ENCODE measurements around the gene TRMT1L.

TRMT1L gene

DNA sequence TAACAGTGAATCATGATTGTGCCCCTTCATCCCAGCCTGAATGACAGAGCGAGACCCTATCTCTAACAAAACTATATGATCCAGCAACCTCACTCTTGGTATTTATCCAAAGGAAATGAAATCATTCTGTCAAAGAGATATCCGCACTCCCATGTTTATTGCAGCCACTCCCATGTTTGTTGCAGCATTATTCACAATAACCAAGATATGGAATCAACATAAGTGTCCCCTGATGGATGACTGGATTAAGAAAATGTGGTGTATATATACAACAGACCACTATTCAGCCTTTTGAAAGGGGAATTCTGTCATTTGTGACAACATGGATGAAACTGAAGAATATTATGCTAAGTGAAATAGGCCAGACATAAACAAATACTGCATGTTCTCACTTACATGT, 44.4 kb downstream of the TRMT1L start:
- DNase-seq (ENCODE audit: extremely low read depth in 1 of 2, low read depth in 1 of 2), result no peak

DNA sequence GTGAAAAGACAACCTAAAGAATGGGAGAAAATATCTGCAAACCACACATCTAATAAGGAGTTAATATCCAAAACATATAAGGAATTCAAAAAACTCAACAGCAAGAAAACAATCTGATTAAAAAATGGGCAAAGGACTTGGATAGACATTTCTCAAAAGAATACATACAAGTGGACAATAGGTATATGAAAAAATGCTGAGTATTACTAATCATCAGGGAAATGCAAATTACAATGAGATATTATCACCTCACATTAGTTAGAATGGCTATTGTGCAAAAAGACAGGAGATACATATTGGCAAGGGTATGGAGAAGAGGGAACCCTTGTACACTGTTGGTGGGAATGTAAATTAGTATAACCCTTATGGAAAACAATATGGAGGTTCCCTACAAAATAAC, 44.9 kb downstream of the TRMT1L start:
- DNase-seq (ENCODE audit: extremely low read depth in 1 of 2, low read depth in 1 of 2), result no peak

DNA sequence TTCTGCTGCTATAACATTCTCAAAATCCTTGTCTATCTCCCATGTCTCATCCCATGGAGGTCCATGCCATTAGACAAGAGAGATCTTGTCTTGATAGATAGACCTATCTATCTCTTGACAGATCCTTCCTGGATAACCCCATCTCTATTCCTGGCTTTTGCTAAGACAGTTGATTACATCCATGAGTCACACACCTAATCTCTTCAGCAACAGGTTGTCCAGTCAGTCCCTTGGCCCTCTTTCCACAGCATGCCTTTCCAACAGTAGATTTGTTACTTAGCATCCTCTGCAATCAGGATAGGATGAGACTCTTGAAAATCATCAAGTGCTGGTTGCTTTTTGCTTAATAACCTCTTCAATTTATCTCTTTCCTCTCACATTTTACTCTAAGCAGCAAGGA, 46.6 kb downstream of the TRMT1L start:
- no peak for DNase-seq (ENCODE audit: extremely low read depth in 1 of 2, low read depth in 1 of 2)

DNA sequence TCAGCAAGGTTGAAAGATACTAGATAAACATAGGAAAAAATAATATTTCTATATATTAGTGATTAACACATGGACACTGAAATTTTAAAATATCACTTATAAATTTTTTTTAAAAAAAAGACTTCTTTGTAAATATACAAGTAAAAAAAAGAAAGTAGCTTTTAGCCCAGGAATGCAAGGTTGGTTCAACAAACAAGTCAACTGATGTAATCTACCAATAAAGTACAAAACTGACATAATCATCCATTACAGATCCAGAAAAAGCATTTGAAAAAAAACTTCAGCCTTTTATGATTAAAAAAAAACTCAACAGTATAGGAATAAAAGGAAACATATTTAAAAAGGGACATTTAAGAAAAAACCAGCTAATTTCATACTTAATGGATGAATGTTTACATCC, 48.4 kb downstream of the TRMT1L start:
- DNase-seq (ENCODE audit: extremely low read depth in 1 of 2, low read depth in 1 of 2), result no peak

DNA sequence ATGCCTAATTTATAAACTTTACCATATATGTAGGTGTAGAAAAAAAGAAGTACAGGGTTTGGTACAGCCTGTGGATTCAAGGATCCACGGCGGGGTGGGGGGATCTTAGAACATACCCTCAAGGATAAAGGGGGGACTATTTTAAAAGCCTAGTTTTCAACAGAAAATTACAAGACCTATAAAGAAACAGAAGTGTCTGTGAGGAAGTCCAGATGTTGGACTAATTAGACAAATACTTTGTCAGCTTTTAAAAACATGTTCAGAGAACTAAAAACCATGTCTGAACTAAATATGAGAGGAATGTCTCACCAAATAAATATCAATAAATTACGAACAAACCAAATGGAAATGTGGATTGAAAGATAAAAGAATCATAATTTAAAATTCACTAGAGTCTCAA, 51.6 kb downstream of the TRMT1L start:
- no peak for DNase-seq (ENCODE audit: extremely low read depth in 1 of 2, low read depth in 1 of 2)

DNA sequence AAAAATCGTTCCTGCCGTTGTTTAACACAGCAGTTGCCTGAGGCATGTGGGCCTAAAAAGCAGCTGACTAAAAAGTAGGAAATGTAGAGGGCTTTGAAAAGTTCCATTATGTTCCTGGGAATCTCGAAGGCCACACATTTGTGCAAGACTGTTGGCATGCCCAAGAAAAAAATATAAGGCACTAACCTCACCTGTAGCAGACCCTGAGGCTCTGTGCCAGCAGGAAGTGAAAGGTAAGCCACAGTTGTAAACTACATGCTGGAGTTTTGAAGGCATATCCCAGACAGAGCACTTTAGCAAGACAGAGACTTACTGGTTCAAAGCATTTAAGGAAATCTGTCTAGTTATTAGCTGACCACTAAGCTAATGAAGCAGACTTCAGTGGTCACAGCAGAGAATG, 52.7 kb downstream of the TRMT1L start:
- DNase-seq (ENCODE audit: extremely low read depth in 1 of 2, low read depth in 1 of 2), result no peak

DNA sequence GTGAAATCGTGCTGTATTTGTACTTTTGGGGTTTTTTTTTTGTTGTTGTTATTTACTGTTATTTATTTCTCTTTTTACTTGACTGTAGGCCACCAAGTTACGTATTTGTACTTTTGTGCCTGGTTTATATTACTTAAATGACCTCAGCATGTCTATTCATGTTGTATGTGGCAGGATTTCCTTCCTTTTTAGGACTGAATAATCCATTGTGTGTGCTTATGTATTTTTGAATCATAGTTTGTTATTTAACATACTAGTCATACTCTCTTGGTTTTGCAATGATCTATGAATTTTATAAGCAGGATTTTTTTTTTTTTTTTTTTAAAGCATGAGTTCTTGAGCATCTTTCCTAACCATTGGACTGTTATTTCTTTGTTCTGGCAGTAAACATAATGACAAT, 60.2 kb downstream of the TRMT1L start:
- DNase-seq (ENCODE audit: extremely low read depth in 1 of 2, low read depth in 1 of 2), result no peak

DNA sequence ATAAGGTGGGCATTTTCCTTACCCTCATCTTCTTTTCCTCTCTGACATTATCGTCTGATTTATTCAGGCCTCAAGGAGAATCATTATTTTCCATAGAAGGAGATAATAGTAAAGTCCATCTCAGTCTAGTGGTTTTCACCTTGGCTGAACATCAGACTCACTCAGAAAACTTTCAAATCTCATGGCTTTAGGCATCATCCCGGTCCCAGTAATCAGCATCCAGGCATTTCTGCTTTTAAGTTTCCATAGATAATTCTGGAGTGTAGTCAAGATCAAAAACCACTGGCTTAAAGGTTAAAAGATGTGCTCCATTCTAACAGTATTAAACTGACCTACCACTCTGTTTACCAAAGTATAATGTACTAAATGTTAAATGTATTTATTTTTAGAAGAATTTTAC, 62.0 kb downstream of the TRMT1L start:
- no peak for DNase-seq (ENCODE audit: extremely low read depth in 1 of 2, low read depth in 1 of 2)

DNA sequence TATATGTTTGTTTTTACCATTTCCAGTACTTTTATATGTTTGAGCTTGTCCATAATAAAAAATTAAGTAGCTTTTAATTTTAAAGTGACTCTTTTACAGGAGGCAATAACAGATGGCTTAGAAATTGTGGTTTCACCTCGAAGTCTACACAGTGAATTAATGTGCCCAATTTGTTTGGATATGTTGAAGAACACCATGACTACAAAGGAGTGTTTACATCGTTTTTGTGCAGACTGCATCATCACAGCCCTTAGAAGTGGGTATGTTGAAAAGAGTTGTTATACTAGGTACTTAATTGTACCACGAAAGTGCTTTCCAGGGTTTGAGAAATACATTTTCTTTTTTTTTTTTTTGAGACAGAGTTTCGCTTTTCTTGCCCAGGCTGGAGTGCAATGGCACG, 65.3 kb downstream of the TRMT1L start:
- no peak for DNase-seq (ENCODE audit: extremely low read depth in 1 of 2, low read depth in 1 of 2)

DNA sequence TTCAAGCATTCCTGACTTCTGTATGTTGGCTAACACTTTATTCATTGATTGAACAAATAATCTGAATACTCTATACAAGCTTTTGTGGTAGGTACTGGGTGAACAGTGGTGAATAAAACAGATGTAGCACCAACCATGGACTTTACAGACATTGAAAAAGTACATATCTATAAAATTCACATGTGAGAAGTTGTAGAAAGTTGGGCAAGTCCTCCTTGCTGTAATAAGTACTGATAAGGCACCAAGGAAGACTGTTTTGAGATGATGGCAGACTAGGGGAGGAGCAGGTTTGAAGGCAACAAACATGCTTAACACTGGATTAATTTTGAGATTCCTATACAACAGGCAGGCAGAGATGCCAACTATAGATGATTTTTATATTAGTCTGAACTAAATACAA, 69.0 kb downstream of the TRMT1L start:
- no peak for DNase-seq (ENCODE audit: extremely low read depth in 1 of 2, low read depth in 1 of 2)

DNA sequence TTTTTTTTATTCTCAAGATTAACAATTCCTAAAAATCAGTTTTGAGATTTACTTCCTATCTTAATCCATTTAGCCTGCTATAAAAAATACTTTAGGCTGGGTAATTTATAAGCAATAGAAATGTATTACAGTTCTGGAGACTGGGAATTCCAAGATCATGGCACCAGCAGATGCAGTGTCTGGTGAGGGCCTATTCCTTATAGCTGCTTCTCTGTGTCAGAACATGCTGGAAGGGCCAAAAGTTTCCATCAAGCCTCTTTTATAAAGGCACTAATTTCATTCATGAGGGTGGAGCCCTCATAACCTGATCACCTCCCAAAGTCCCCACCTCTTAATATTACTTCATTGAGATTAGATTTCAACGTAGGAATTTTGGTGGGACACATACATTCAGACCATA, 69.7 kb downstream of the TRMT1L start:
- DNase-seq (ENCODE audit: extremely low read depth in 1 of 2, low read depth in 1 of 2), result no peak

DNA sequence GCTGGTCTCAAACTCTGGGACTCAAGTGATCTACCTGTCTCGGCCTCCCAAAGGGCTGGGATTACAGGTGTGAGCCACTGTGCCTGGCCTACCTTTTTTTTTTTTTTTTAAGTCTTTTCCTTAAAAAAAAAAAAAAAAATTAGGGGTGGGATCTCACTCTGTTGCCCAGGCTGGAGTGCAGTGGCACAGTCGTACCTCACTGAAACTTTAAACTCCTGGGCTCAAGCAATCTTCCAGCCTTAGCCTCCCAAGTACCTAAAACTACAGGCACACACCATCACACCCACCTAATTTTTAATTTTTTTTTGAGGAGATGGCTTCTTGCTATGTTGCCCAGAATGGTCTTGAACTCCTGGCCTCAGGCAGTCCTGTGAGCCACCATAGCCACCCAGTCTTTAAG, 72.9 kb downstream of the TRMT1L start:
- no peak for DNase-seq (ENCODE audit: extremely low read depth in 1 of 2, low read depth in 1 of 2)

DNA sequence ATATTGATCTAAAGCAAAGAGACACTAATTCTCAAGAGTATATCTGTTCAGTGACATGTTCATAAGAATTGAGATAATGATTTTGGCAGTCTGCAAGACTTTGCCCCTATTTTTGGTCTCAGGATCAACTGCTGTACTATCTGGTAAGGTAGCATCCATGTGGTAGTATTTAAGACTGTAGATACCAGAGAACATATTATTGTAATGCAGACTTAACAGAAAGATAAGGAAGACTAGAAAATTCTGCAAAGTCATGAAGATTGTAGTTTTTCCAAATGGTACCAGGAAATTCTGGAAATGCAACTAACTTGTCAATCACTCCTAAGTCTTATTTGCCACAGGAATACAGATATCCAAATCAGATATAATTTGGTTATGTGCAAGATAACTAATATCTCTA, 76.3 kb downstream of the TRMT1L start:
- DNase-seq (ENCODE audit: extremely low read depth in 1 of 2, low read depth in 1 of 2), result no peak

DNA sequence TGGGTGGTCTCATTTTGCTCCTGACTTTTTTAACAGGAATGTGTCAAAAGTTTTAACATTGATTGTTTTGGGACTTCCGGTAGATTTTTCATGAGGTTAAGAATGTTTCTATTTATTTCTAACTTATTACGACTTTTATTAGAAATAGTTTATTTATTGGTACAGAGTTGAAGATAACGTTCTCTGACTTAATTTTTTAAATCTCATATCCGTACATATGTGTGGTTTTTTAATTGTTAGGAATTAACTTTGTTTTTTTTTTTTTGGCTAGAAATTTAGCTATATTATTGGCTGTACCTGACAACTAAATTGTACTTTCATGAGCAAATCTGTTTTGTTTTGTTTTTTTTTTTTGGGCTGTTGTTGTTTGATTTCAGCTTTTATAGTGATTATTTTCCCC, 79.4 kb downstream of the TRMT1L start:
- no peak for DNase-seq (ENCODE audit: extremely low read depth in 1 of 2, low read depth in 1 of 2)

DNA sequence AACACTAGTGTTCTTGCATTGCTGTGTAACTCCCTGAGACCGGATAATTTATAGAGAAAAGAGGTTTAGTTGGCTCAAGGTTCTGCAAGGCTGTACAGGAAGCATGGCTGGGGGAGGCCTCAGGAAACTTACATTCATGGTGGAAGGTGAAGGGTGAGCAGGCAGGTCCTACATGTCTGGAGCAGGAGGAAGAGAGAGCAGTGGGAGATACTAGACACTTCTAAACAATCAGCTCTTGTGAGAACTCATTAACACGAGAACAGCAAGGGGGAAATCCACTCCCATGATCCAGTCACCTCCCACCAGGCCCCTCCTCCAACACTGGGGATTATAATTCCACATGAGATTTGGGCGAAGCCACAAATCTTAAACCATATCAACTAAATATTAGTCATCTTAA, 81.3 kb downstream of the TRMT1L start:
- no peak for DNase-seq (ENCODE audit: extremely low read depth in 1 of 2, low read depth in 1 of 2)

DNA sequence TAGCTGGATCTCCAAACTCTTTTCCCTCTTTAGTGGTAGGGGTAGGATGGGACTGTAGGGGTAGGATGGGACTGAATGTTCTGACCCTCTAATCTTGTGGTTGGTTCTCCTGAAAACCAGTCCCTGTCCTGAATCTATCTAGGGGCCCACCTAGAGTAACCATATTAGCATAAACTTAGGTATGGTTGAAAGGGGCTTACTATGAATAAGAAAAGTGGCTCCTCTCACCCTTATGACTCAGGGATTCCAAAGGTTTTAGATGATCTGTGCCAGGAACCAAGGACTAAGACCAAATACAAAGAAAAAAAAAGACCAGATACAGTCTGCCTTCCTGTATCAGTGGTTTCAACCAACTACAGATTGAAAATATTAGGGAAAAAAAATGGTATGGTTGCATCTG, 82.4 kb downstream of the TRMT1L start:
- DNase-seq (ENCODE audit: extremely low read depth in 1 of 2, low read depth in 1 of 2), result no peak

DNA sequence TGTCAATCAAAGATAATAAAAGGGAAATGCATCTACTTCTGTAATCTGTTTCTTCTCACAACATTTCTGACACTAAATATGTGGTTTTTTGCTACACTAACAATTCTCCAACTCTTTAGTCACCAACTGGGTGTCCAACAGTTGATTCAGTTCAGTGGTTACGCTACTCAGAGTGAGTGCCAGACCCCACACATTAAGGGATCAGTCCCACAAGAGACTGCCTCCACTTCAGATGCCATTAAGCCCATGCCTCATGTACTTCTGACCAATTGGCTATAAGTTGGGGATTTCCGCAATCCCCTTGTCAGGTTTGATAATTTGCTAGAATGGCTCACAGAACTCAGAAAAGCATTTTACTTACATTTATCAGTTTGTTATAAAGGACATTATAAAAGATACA, 83.0 kb downstream of the TRMT1L start:
- no peak for DNase-seq (ENCODE audit: extremely low read depth in 1 of 2, low read depth in 1 of 2)

DNA sequence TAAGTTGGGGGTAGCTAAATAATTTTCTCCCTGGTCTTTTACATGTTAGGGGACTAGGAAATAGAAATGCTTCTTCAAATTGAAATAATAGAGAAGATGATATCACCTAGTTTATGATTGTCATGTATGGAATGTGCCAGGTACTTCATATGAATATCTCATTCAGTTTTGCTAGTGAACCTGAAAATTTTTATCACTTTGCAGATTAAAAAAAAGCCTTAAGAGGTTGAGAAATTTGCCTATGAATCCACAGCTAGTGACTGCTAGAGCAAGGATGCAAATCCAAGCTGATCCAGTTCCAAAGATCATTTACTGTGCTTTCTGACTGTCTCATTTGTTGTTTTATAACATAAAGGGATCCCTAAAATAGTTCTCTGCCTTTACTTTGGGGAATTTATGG, 86.7 kb downstream of the TRMT1L start:
- no peak for DNase-seq (ENCODE audit: extremely low read depth in 1 of 2, low read depth in 1 of 2)

DNA sequence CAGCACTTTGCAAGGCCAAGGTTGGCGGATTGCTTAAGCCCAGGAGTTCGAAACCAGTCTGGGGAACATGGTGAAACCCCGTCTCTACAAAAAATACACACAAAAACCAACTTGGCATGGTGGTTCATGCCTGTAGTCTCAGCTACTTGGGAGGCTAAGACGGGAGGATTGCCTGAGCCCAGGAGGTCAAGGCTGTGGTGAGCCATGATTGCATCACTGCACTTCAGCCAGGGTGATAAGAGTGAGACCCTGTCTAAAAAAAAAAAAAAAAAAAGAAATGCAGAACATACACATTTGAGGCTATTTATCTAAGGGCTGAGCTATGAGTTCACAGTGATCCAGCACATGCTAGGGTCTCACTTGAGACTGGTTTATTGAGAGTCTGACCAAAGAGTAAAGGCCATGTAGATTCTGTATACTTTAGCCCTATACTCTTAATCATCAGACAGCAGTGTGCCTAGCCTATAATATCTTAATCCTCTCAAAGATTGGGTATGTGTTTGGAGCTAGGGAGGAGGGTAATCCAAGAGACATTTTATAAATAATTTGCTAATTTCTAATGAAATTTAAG, 87.5 kb downstream of the TRMT1L start:
- DNase-seq (ENCODE audit: extremely low read depth in 1 of 2, low read depth in 1 of 2), result no peak

DNA sequence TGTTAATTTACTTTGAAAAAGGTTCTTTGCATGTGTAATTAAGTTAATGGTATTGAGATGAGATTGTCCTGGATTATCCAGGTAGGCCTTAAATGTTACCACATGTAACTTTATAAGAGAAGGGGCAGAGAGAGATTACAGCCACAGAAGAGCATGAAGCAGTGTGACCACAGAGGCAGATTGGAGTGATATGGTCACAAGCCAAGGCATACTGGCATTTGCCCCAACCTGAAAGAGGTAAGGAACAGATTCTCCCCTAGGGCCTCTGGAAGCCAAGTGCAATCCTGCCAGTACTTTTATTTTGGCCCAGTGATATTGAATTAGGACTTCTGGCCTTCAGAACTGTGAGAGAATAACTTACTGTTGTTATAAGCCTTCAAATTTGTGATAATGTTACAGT, 88.4 kb downstream of the TRMT1L start:
- no peak for DNase-seq (ENCODE audit: extremely low read depth in 1 of 2, low read depth in 1 of 2)
